SW480 (cell line): Measurements from ENCODE around the gene FCGR2B.
"Not testable (repeated sequence)": the region's sequence is repeated elsewhere in the genome, so short reads cannot be mapped to it uniquely, and the experiment has no call there.

Source experiments
- DNase-seq: peaks from one replicate; pipeline ENCODE4 v3.0.0-alpha.2; 2016; ENCODE audit warnings: low spot score

Gene FCGR2B

DNA sequence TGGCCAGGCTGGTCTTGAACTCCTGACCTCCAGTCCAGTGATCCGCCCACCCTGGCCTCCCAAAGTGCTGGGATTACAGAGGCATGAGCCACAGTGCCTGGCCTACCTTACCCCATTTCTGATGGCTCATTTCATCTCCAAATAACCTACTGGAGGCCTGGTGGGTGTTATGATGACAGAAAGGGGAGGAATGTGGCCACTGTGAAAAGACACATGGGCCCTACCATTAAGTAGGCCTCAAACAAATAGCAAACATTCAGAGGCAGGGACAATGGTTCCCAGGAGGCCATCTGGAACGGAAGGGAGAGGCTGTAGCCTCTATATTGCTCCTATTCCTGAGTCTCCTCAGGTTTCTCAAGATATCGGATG, 43.2 kb downstream of the FCGR2B start:
- DNase-seq = no peak

DNA sequence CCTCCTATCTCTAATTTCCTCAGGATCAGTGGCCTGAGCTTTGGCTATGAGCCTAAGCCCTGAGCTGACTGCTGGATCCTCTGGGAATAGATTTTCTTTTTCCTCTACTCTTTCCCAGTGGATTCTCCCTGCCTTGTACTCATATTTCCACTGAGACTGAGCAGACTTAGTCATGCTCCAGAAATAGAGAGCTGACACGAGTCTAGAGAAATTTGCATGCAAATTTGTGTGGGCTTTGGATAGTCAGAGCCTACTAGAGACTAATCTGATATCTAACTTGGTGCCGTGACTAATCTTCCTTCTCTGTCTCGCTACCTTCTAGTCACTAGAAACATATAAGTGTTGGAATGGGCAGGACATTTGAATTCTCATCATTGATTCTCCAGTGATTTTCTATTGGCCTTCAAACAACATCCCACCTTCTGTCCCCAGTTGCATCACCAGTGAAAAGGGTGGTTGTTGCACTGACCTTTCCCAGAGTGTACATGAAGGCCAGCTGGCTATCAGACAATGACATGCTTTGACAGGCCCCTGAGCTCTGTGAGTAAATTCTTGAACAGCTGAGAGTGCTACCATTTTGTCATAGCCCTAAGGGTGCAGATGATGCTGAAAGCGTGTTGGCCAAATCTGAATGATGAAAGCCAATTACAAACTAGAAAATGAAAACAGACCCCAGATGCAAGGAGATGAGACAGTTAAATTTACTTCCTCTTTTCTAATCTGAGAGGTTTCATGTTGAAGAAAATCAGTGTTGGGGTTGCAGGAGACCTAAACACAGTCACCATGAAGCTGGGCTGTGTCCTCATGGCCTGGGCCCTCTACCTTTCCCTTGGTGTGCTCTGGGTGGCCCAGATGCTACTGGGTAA, 43.8 kb downstream of the FCGR2B start, which contains the start of gene FCRLA:
TSS of gene FCRLA (plus strand) at position 748 of the 866 bp plus-strand sequence. CDS start at position 784, 36 bp downstream.
- peak; percentile 8 for DNase-seq

DNA sequence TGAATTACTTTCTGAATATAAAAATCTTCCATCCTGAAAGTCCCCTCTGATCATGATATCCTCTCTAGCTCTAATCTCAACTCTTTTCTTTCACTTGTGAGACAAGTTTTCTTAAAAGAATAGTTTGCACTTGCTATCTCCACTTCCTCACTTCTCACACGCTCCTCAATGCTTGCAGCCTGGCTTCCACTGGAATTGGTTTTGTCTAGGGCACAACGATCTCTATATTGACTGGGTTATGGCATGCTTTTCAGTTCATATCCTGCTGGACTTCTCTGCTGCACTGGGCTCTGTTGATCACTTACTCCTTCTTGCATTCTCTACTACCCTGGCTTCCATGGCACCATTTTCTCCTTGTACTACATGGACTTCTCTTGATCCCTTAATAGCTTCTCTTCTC, 44.6 kb downstream of the FCGR2B start:
- no peak for DNase-seq

GRCh38 chr1:161709373-161709772, 46.4 kb downstream of the FCGR2B start:
- DNase-seq = no peak

DNA sequence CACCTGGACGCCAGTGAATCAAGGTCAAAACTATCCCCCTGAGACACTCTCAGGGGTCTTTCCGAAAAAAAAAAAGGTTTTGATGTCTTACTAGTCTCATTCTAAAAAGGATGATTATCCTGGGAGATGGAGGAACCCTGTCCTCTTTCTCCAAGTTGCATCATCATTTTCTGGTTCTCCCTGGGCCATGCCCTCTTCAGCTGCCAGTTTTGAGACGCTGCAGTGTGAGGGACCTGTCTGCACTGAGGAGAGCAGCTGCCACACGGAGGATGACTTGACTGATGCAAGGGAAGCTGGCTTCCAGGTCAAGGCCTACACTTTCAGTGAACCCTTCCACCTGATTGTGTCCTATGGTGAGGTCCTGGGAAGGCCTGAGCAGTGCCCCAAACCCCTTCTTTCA, 47.6 kb downstream of the FCGR2B start:
- DNase-seq = peak; percentile 30

- DNase-seq = no peak
Observed at GRCh38 chr1:161718559-161719324, 55.8 kb downstream of the FCGR2B start.

DNA sequence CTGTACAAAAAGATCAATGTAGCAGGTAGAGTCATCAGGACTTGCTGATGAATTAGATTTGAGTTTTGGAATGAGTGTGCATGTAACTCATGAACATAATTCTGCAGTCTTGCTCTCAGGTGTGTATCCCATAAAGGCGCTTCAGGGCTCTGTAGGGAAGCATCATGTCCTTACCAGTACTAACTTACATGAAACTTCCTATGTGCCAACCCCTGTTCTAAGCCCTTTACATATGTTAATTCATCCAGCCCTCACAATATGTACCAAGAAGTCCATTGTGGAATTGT, 56.3 kb downstream of the FCGR2B start:
- no peak for DNase-seq

DNA sequence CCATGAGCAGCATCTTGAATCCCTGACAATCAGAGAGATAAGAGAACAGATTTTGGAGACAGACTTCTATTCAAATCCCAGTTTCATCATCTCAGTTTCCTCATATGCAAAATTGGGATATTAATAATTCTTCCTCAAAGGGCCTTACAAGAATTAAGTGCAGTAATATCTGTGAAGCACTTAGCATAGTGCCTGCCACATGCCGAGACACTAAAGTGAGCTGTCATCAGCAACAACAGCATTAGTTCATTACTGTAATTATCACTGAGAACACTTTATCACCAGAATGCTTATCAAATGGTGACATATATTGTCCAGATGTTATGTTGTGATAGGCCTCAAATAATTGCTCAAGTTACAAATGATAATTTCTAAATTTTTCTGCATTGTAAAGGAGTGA, 57.5 kb downstream of the FCGR2B start:
- DNase-seq = no peak

DNA sequence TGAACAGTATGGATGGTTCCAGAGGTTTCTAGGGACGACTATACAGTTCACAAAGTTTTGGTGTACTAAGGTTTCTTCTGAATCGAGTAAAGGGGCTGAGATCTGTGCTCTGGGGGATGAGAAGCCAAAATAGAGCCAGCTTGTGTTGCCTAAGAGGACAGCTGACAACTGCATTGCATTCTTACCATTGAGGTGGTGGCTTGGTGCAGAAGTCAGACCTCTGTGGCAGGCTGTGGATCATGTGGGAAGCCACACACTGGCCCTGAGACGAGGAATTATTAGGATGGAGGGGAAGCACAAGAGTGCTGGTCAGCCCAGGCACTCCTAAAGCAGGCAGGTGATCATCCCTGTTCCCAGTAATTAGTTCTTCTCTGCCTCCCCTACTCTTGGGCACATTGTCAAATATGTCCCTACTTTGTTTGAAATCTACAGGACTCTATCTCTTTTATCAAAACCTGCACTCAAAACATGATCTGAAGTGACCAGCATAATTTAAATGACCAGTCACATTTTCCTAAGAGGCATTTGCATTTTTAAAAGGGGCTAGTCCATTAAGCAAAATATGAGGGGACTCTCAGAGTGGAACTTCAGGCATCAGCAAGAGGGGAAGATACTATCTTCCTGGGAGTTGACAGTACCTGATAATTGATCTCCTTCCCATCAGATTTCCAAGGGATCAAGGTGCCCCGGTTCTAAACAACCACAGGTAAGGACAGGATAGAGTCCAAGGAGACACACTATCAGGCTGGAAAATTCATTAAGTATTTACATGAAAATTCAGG, 58.2 kb downstream of the FCGR2B start, which contains the start of gene FCRLB:
TSS of gene FCRLB (plus strand) at position 589 of the 782 bp plus-strand sequence. CDS start 1,129 bp downstream, outside the sequence.
- DNase-seq = no peak

DNA sequence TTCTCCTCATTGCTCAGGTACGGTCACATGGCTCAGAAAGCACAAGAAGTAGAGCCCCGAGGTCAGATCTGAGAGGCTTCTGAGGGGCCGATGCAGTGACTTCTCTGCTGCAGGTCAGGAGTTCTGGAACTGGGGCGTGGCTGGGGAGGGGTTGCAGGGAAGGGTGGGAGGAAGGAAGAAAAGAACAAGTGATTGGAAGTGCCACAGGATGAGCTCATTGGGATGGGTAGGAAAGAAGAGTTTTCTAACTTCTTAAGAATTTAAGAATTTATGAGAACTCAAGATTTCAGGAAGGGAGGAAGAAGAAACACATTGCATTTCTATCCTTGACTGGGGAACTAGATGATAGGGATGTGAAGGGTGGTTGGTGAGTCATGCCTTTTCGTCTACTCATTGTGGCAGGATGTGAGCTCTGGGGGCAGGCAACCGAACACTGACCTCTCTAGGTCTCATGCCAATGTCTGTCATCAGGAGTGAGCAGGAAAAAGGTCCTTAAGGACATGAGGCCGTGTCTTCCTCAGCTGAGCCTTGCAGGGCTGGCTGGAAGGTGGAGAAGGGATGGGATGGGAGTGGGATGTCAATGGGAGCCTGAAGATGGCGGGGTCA, 58.9 kb downstream of the FCGR2B start:
- DNase-seq = peak; percentile 56

GRCh38 chr1:161722406-161722805, 59.5 kb downstream of the FCGR2B start:
- no peak for DNase-seq

- no peak for DNase-seq
Observed at GRCh38 chr1:161723459-161724141, 60.7 kb downstream of the FCGR2B start.

- DNase-seq = not testable (repeated sequence)
Observed at GRCh38 chr1:161725258-161725907, 62.4 kb downstream of the FCGR2B start.

- peak; percentile 49 for DNase-seq
Observed at GRCh38 chr1:161725908-161726472, 63.0 kb downstream of the FCGR2B start.

GRCh38 chr1:161726473-161727255, 63.7 kb downstream of the FCGR2B start:
- DNase-seq = peak; percentile 73

DNA sequence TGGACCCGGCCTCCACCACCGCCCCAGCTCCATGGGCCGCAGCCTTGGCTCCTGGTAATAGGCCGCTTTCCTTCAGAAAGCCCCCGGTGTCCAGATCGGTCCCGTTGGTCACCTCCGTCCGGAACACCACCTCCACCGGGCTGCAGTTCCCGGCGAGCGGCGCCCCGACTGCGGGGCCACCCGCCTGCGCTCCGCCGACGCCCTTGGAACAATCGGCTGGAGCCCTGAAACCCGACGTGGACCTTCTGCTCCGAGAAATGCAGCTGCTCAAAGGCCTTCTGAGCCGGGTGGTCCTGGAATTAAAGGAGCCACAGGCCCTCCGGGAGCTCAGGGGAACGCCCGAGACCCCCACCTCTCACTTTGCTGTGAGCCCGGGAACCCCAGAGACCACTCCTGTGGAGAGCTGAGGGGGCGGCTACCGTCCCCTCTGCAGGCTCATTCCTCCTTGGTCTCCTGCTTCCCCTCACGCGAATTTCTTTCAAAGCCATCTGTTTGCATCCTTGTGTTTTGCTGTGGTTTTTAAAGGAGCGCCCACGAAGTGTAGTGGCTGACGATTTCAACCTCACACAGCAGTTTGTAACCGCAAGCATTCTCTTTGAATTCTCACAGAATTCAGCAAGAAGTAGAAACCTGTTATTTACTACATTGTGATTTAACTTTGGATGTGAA, 64.4 kb downstream of the FCGR2B start:
- DNase-seq = no peak
